Calu3 (cell line): ENCODE data around the gene SMR3B. TPM values are rescaled to one million over a fixed set of nuclear protein-coding genes. Genes with fewer than 3 reads are reported as not detected.

Experiments
- total RNA-seq: library from RNA; stranded (reverse); gene quantifications from 2 replicates; pipeline ENCODE4 v1.2.3, GENCODE V29; 2022

The SMR3B gene
- total RNA-seq, 1 experiment from 2014 or later: not detected

Other genes starting within 250 kb of the SMR3B start
- gene PRR27, start 228.9 kb upstream of the SMR3B start, total RNA-seq: not detected in 2 replicates
- 137 and 214 TPM in 2 replicates for gene ODAM, start 187.4 kb upstream of the SMR3B start, total RNA-seq
- 1,542 and 2,729 TPM in 2 replicates for gene FDCSP, start 157.0 kb upstream of the SMR3B start, total RNA-seq
- gene CSN3, start 140.5 kb upstream of the SMR3B start, total RNA-seq: 911 and 1,246 TPM in 2 replicates
- not detected in 2 replicates for gene CABS1, start 48.1 kb upstream of the SMR3B start, total RNA-seq
- not detected in 2 replicates for gene SMR3A, start 22.4 kb upstream of the SMR3B start, total RNA-seq
- not detected in 2 replicates for gene OPRPN, start 14.8 kb downstream of the SMR3B start, total RNA-seq
- gene MUC7, start 89.1 kb downstream of the SMR3B start, total RNA-seq: not detected in 2 replicates
- gene AMTN, start 135.4 kb downstream of the SMR3B start, total RNA-seq: not detected in 2 replicates
- not detected in 2 replicates for gene AMBN, start 209.1 kb downstream of the SMR3B start, total RNA-seq
- 0.26 and 1.0 TPM in 2 replicates for gene ENAM, start 245.6 kb downstream of the SMR3B start, total RNA-seq